OCI-LY7 (cell line): ENCODE data around the gene GLRX5. TPM values are rescaled to one million over a fixed set of nuclear protein-coding genes. Genes with fewer than 3 reads are reported as not detected.

Source experiments
- BruUV-seq: library from RNA; stranded (reverse); fragments of 400-500 nt; replicated peaks from 2 replicates; lab custom pipeline; 2021; lab: Mats Ljungman, UMichigan
- CTCF ChIA-PET: fragments of 300-600 bp; sonication (Branson Sonifier 250); formaldehyde crosslinking; loops from one replicate; lab custom pipeline; 2022; ENCODE audit warnings: antibody characterized with exemption; ENCODE audit not compliant: unreplicated experiment; lab: Charles Lee
- POLR2A ChIA-PET: fragments of 300-600 bp; sonication (Branson Sonifier 250); formaldehyde crosslinking; loops from one replicate; lab custom pipeline; 2022; ENCODE audit warnings: antibody characterized with exemption; lab: Charles Lee
- DNase-seq: peaks from one replicate; pipeline ENCODE4 v3.0.0-alpha.2; 2015; ENCODE audit warnings: low spot score
- H2AFZ ChIP-seq: fragments of 200-600 bp; sonication (generic), shearing (Covaris generic); 2 replicates; pipeline ENCODE4 v1.6.1; 2014; ENCODE audit warnings: mild to moderate bottlenecking, antibody characterized with exemption, low read length, moderate library complexity
- H3K27ac ChIP-seq: fragments of 200-600 bp; sonication (generic); 2 replicates; pipeline ENCODE4 v1.5.1; 2014; ENCODE audit warnings: mixed run types, low read depth, mild to moderate bottlenecking, moderate library complexity, low read length, inconsistent platforms; ENCODE audit not compliant: poor library complexity, severe bottlenecking
- H3K36me3 ChIP-seq: fragments of 200-600 bp; sonication (generic); 2 replicates; pipeline ENCODE4 v1.6.1; 2014; ENCODE audit warnings: mild to moderate bottlenecking, antibody characterized with exemption, low read length, moderate library complexity, mixed read lengths; ENCODE audit not compliant: insufficient read depth
- H3K4me1 ChIP-seq: fragments of 200-600 bp; sonication (generic); 2 replicates; pipeline ENCODE4 v1.5.1; 2014; ENCODE audit warnings: mild to moderate bottlenecking, low read length; ENCODE audit not compliant: insufficient read depth, poor library complexity, severe bottlenecking
- H3K4me2 ChIP-seq: fragments of 200-600 bp; sonication (generic); 2 replicates; pipeline ENCODE4 v1.6.1; 2014; ENCODE audit warnings: mild to moderate bottlenecking, low read length
- H3K4me3 ChIP-seq: fragments of 200-600 bp; sonication (generic); 2 replicates; pipeline ENCODE4 v1.5.1; 2014; ENCODE audit warnings: mild to moderate bottlenecking, low read depth, low read length; ENCODE audit not compliant: poor library complexity, severe bottlenecking
- H3K79me2 ChIP-seq: fragments of 200-600 bp; sonication (generic); 2 replicates; pipeline ENCODE4 v1.6.1; 2016; ENCODE audit warnings: low read depth, mild to moderate bottlenecking, low read length, moderate library complexity, mixed read lengths; ENCODE audit not compliant: insufficient read depth
- H3K9me2 ChIP-seq: fragments of 200-600 bp; sonication (generic); 2 replicates; pipeline ENCODE4 v1.6.1; 2016; ENCODE audit warnings: mild to moderate bottlenecking, low read length, mixed read lengths; ENCODE audit not compliant: insufficient read depth
- H3K9me3 ChIP-seq: fragments of 200-600 bp; sonication (generic); 2 replicates; pipeline ENCODE4 v1.6.1; 2014; ENCODE audit warnings: mild to moderate bottlenecking, mixed run types, low read length, mixed read lengths
- H4K20me1 ChIP-seq: fragments of 200-600 bp; sonication (generic); 2 replicates; pipeline ENCODE4 v1.6.1; 2014; ENCODE audit warnings: mild to moderate bottlenecking, antibody characterized with exemption, low read length, moderate library complexity, mixed read lengths; ENCODE audit not compliant: insufficient read depth
- EZH2phosphoT487 ChIP-seq: fragments of 200-600 bp; sonication (generic); IDR thresholded peaks from 2 replicates; pipeline ENCODE4 v1.6.1; 2018; ENCODE audit warnings: low read depth, borderline replicate concordance, mild to moderate bottlenecking, mixed run types, antibody characterized with exemption, low read length, moderate library complexity, mixed read lengths
- intact Hi-C: fragments of 100-400 bp; cut with micrococcal nuclease; formaldehyde crosslinking; loops from one replicate; pipeline ENCODE4 v1.10.0; 2022; ENCODE audit not compliant: unreplicated experiment
- total RNA-seq, 2 experiments: library from RNA; depleted of rRNA in 1 of 2; stranded (reverse); fragments of >200 nt in 1 of 2; shearing (Covaris generic) in 1 of 2; gene quantifications; 2 replicates each; pipeline ENCODE4 v1.2.3, GENCODE V29; 2014 to 2022
- TF ChIP-seq, protein P1 (sequence below): fragments of 200-600 bp; sonication (generic); conservative IDR thresholded peaks from 2 replicates; pipeline ENCODE4 v1.5.1; 2014; ENCODE audit warnings: mild to moderate bottlenecking, antibody characterized with exemption, low read length, moderate library complexity, mixed read lengths

Gene GLRX5
- total RNA-seq, 2 experiments from 2014 or later = 68.2 to 78.4 TPM

DNA sequence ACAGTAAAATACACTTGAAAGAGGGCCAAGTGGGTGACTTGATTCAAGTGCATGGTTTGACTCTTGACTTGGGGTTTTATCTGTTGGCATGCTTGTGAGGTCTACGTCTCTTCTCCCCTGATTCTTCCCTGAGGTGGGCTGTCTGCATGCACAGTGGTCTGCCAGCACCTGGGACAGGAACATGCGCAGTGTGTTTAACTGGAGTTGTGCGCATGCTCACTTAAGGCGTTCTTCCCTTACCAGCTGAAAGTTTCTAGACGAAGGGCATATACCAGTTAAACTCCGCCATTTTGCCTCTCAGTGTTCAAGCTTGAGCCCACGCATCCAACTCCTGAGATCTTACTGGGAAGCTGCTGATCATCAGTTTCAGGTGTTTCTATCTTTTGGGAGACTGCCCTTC is 38.5 kb downstream of the GLRX5 start:
- Histone ChIP-seq H3K9me2 (no peaks in the 10 kb centered on the region), H3K4me1 (peaks cover 26% of the 10 kb centered on the region), H4K20me1 (no peaks in the 10 kb centered on the region), H3K4me2 (no peak overlapping the region), H3K27ac (no peak overlapping the region), H3K9me3 (no peaks in the 10 kb centered on the region), H3K79me2 (no peaks in the 10 kb centered on the region), H3K4me3 (no peak overlapping the region), H3K36me3 (no peaks in the 10 kb centered on the region), H2AFZ (no peak overlapping the region)
- POLR2A ChIA-PET = no interaction called here
- DNase-seq = no peak
- TF ChIP-seq EZH2phosphoT487 = no peak
- TF ChIP-seq, protein P1, sequence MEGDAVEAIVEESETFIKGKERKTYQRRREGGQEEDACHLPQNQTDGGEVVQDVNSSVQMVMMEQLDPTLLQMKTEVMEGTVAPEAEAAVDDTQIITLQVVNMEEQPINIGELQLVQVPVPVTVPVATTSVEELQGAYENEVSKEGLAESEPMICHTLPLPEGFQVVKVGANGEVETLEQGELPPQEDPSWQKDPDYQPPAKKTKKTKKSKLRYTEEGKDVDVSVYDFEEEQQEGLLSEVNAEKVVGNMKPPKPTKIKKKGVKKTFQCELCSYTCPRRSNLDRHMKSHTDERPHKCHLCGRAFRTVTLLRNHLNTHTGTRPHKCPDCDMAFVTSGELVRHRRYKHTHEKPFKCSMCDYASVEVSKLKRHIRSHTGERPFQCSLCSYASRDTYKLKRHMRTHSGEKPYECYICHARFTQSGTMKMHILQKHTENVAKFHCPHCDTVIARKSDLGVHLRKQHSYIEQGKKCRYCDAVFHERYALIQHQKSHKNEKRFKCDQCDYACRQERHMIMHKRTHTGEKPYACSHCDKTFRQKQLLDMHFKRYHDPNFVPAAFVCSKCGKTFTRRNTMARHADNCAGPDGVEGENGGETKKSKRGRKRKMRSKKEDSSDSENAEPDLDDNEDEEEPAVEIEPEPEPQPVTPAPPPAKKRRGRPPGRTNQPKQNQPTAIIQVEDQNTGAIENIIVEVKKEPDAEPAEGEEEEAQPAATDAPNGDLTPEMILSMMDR = no peak
- BruUV-seq = no TSS peak
- CTCF ChIA-PET = interaction anchor here (0.6 kb wide), 1 partner anchor 40 kb away, joined by 3 read pairs; no protein-coding TSS in a partner anchor
- intact Hi-C loops = no loop called here

DNA sequence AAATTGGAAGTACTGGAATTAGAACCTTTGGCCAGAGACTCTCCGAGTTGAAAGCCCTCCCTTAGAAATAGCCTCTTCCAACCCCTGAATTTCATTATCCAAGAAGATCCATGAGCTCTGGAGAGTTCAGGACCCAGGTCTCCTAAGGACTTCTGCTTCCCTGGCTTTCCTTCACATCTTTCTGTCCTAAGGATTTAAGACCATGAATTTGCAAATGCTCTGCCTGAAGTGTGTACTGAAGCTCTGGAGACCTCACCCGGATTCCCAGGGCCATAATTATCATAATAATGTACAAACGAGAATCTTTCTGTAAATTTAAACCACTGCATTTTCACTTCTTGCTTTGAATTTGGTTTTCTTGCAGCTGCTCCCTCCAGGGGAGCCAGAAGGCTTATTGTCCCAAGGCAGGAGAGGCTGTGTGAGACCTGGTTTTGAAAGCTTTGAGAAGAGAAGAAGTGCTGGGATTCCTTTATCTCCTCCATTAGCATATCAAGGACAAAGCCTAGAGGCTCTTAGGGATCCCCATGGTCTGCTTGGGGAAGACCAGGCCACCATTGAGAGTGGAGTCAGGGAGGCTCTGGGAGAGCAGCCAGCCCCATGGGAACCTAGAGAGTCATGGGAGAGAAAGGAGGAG is 41.1 kb downstream of the GLRX5 start:
- Histone ChIP-seq H2AFZ (no peak overlapping the region), H3K79me2 (no peaks in the 10 kb centered on the region), H3K9me3 (no peaks in the 10 kb centered on the region), H4K20me1 (no peaks in the 10 kb centered on the region), H3K4me1 (peaks cover 26% of the 10 kb centered on the region), H3K4me3 (no peak overlapping the region), H3K27ac (no peak overlapping the region), H3K9me2 (no peaks in the 10 kb centered on the region), H3K36me3 (no peaks in the 10 kb centered on the region), H3K4me2 (no peak overlapping the region)
- no TSS peak for BruUV-seq
- ChIA-PET POLR2A (interaction anchor here (1.1 kb wide), 1 partner anchor 46 kb away, joined by 3 read pairs; no protein-coding TSS in a partner anchor), CTCF (interaction anchor here (0.6 kb wide), 1 partner anchor 26 kb away, joined by 3 read pairs; no protein-coding TSS in a partner anchor)
- DNase-seq = no peak
- no peak for TF ChIP-seq EZH2phosphoT487
- intact Hi-C loops = no loop called here

DNA sequence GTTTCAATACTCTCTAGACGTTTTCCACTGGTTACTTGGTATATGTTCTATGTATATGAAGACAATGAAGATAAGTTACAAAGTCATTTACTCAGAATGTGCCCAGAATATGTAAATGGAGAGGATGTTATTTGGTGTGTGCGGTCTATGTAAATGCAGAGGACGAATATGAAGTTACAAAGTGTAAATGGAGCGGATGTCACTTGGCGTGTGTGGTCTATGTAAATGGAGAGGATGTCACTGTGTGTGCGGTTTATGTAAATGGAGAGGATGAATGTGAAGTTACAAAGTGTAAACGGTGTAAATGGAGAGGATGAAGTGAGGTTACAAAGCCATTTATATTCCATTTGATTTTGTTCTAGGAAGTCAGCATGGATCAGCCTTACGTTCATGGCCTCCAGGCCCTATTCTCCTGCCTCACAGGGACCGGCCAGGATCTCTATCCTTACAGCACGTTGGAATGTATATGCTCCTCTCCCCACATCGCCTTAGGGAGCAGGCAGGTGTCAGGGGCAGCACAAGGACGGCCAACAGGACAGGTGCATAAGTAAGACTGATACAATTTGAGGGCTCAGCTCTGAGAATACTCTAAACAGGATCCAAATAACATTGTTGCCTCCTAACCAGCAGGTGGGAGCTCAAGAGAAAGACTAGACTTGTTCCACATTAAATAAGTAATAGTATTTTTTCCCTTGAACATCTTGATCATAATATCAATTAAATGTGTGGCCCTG is 42.4 kb downstream of the GLRX5 start:
- peak overlapping the region; percentile 62 for H3K4me2 ChIP-seq
- H3K9me2 ChIP-seq = no peaks in the 10 kb centered on the region
- TF ChIP-seq, protein P1 = no peak
- TF ChIP-seq EZH2phosphoT487 = no peak
- peak overlapping the region; percentile 8 for H3K4me3 ChIP-seq
- peaks cover 26% of the 10 kb centered on the region for H3K4me1 ChIP-seq
- no peak overlapping the region for H3K27ac ChIP-seq
- no peaks in the 10 kb centered on the region for H3K79me2 ChIP-seq
- intact Hi-C loops = no loop called here
- no peaks in the 10 kb centered on the region for H4K20me1 ChIP-seq
- no peaks in the 10 kb centered on the region for H3K36me3 ChIP-seq
- BruUV-seq = no TSS peak
- CTCF ChIA-PET = no interaction called here
- DNase-seq = peak; percentile 83
- POLR2A ChIA-PET = no interaction called here
- no peaks in the 10 kb centered on the region for H3K9me3 ChIP-seq
- H2AFZ ChIP-seq = no peak overlapping the region
